KBM-7 (cell line): ENCODE measurements around the gene ZNF260.
"Not testable (repeated sequence)": the region's sequence is repeated elsewhere in the genome, so short reads cannot be mapped to it uniquely, and the experiment has no call there.

Source experiments
- DNase-seq: peaks from one replicate; pipeline ENCODE4 v3.0.0-alpha.2; 2015
- in situ Hi-C: fragments of 300-500 bp; cut with MboI; formaldehyde crosslinking; loops from 2 replicates; pipeline ENCODE4 v1.14.3; 2020; ENCODE audit warnings: low sequenced_read_pairs, low pct_unique_long_range_greater_than_20kb, mixed read lengths

Gene ZNF260

GRCh38 chr19:36492689-36493453 is 35.2 kb downstream of the ZNF260 start:
- in situ Hi-C loops: not testable (repeated sequence)
- DNase-seq: peak; percentile 15

DNA sequence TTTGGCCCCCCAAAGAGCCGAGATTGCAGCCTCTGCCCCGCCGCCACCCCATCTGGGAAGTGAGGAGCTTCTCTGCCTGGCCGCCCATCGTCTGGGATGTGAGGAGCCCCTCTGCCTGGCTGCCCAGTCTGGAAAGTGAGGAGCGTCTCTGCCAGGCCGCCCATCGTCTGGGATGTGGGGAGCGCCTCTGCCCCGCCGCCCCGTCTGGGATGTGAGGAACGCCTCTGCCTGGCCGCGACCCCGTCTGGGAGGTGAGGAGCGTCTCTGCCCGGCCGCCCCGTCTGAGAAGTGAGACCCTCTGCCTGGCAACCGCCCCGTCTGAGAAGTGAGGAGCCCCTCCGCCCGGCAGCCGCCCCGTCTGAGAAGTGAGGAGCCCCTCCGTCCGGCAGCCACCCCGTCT is 37.2 kb downstream of the ZNF260 start:
- DNase-seq, in situ Hi-C loops: not testable (repeated sequence)

DNA sequence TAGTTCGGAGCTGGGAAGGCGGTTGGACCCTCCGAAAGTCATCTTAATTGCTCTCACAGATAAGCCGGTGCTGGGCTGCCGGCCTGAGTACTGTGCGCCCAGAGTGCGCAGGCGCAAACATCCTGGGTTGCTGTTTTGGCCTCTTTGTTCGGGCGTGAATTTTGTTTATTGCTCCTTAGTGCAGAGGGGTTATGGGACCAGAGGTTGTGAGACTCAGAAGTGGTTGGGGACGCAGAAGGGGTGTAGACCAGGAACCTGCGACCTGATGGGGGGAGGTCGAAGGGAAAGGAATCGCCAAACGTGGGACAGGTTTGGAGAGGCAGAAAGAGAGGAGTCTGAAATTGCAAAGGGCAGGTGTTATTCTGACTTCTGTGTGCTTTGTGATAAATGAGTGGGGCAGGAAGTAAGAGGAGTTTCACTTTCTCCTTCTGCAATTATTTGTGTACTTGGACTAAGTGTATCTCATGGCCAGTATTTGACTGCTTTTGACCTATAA is 38.1 kb downstream of the ZNF260 start:
- DNase-seq: no peak
- in situ Hi-C loops: no loop called here

GRCh38 chr19:36489118-36489919 is 38.8 kb downstream of the ZNF260 start, which contains the start of gene ZNF566:
Gene ZNF566, minus strand, starts transcription at chr19:36489561. Its CDS starts 13,004 bp downstream, at chr19:36476557.
- DNase-seq: peak; percentile 97
- in situ Hi-C loops: no loop called here

GRCh38 chr19:36488846-36489117 is 39.3 kb downstream of the ZNF260 start:
- in situ Hi-C loops: no loop called here
- no peak for DNase-seq

- DNase-seq: no peak
- in situ Hi-C loops: no loop called here
These were observed 39.8 kb downstream of the ZNF260 start for GRCh38 chr19:36488118-36488845.

DNA sequence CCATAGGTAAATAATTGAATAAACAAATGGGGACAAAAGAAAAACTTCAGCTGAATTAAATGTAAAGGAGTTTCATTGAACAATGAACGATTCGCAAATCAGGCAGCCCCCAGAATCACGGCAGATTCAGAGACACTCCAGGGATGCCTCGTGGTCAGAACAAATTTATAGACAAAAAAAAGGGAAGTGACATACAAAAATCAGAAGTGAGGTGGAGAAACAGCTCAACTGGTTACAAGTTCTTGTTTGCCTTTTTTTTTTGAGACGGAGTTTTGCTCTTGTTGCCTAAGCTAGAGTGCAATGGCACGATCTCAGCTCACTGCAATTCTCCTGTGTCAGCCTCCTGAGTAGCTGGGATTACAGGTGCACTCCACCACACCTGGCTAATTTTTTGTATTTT is 44.4 kb downstream of the ZNF260 start:
- in situ Hi-C loops: no loop called here
- peak; percentile 38 for DNase-seq

DNA sequence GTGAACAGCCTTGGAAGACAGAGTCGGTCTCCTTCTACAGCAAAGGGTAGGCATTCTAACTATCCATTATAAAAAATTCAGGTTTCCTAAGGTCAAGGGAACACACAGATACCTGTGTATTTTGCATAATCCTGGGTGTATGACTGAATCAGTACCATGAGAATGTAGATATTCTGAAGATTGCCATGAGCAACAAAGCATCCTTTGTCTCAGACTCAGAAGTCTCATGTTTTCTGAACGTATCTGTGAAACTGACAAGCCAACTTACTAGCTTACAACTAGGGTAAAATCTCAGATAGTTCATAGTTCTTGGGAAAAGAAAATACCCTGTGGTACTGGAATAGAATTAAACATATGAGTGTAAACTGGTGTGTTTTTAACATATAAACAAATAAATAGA is 45.2 kb downstream of the ZNF260 start:
- in situ Hi-C loops: no loop called here
- no peak for DNase-seq
